Measurements from ENCODE around the gene RAB3GAP2.
A peak's percentile ranks its signal among the peaks of the same experiment; 100 is the strongest.
"Not testable (repeated sequence)": the region's sequence is repeated elsewhere in the genome, so short reads cannot be mapped to it uniquely, and the experiment has no call there.

The RAB3GAP2 gene

DNA sequence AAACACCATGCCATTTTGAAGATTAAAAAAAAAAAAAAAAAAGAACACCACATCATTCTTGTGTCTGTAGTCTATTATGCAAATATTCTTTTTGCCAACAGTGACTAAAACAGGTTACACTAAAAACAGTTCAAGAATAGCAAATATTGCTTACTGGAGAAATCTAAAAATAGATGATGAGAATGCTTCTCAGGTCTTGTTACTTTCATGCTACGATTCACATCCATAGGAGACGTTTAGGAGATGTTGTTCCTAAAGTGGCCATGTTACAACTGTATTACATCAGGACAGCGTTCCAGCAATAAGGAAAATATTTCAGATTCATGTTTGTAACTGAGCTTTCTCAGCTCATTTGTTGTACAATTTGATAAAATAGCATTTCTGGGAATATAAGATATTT is 32.3 kb downstream of the RAB3GAP2 start:
- DNase-seq (ENCODE audit: low spot score), result no peak

DNA sequence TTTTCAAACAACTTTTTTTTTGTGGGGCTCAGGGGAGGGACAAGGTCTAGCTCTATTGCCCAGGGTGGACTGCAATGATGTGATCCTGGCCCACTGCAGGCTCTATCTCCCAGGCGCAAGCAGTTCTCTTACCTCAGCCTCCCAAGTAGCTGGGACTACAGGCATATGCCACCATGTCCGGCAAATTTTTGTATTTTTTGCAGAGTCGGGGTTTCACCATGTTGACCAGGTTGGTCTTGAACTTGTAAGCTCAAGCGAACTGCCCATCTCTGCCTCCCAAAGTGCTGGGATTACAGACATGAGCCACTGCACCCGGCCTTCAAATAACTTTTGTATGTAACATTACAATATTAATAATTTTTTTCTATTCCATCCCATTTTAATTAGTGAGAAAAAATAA is 33.0 kb downstream of the RAB3GAP2 start:
- no peak for DNase-seq (ENCODE audit: low spot score)

DNA sequence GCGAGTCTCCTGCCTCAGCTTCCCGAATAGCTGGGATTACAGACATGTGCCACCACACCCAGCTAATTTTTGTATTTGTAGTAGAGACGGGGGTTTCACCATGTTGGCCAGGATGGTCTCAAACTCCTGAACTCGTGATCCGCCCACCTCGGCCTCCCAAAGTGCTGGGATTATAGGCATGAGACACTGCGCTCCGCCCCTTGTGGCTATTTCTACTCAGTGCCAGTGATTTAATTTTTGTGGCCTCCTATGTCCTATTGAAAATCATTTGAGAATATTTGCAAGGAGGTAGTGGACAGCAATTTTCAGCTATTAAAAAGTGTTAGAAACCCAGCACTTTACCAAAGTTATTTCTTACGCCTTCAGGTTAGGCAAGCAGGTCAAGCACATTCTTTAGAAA is 36.0 kb downstream of the RAB3GAP2 start:
- DNase-seq (ENCODE audit: low spot score), result not testable (repeated sequence)

DNA sequence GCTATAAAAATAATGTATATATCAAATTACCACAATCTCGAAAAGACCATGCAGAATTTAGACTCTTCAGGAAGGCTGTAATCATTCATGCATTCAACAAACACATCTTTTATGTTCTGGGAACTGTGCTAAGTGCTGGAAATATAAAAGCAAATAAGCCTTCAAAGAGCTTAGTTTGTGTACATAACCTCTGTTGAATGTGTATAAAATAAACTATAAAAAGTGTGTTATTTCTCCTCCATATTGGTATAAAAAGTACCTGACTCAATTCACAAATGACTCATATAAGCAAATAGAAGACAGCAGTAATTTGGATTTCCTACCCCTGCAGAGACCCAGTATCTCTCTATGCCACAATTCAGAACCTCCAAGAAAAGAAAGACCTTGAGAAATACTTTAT is 36.8 kb downstream of the RAB3GAP2 start:
- no peak for DNase-seq (ENCODE audit: low spot score)

DNA sequence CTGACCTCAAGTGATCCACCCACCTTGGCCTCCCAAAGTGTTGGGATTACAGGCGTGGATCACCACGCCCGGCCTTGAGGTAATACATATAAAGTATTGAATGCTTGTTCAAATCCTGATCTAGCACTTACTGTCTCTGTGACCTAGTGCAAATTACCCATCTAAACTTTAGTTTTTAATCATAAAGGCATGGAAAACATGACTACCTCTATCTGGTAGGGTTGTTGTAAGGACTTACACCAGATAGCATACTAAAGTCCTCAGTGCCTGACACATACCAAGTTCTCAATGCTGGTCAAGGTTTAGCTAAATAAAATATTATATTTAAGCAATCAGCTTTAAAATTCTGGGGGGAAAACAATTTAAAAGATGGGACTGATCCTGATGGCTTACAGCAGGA is 38.3 kb downstream of the RAB3GAP2 start:
- no peak for DNase-seq (ENCODE audit: low spot score)

DNA sequence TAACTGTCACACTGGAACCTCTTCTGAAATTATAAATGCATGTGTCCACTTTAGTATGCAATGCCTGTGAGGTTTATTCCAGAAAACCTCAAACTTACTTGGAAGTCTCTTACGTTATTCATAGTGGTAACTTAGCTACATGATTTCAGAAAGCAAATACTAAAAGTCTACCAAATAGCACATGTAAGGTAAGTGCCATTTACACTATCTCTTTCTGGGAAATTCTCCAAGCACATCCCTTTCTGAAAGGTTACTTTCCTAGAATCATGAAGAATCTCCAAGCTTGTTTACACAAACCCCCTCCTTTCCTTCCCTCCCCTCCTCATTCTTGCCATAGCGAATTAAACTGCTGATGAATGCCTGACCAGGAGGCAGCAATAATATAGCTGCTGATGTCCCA is 42.5 kb downstream of the RAB3GAP2 start:
- DNase-seq (ENCODE audit: low spot score), result no peak

DNA sequence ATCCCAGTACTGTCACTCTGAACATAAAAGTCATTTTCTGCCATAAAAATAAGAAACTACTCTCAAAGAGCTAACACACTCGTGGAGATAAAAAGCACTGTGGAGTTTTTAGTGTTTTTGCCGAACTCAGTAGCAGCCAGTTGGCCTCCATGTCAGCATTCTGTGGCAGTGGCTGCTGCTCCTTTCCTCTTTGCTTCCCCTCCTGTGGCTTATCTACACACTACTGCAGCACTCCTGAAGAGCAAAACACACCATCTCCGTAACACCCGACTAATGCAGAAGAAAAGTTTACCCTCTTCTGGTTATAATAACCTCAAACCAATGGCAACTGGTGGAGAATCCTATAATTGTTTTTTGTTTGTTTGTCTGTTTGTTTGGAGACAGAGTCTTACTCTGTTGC is 44.9 kb downstream of the RAB3GAP2 start:
- DNase-seq (ENCODE audit: low spot score), result peak; percentile 28

DNA sequence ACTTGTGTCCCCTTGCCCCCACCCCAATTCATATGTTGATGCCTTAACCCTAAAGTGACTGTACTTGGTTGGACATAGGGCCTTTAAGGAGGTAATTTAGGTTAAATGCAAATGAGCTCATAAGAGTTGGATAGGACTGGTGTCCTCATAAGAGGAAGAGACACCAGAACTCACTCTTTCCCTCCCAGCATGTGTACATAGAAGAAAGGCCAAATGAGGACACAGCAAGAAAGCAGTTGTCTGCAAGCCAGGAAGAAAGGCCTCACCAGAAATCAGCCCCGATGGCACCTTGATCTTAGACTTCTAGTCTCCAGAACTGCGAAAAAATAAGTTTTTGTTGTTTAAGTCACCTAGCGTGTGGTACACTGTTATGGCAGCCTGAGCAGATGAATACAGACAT is 45.5 kb downstream of the RAB3GAP2 start:
- peak; percentile 21 for DNase-seq (ENCODE audit: low spot score)

DNA sequence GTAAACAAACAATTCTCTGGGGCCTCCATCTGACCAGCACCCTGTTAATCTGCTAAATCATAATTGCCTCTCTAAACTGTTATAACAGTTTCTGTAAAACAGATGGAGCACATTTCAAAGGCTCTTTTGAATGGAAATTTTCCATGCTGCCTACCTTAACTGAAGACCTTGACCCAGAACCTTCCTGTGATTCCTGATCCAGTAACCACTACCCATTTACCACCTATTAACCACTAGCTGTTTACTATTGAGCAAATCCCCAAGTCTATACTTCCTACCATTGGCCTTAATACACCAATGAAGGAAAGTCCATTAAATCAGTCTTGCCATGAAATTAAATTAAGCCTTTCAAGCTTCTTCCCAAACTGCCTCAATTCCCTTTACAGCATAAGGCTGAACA is 46.3 kb downstream of the RAB3GAP2 start:
- no peak for DNase-seq (ENCODE audit: low spot score)

DNA sequence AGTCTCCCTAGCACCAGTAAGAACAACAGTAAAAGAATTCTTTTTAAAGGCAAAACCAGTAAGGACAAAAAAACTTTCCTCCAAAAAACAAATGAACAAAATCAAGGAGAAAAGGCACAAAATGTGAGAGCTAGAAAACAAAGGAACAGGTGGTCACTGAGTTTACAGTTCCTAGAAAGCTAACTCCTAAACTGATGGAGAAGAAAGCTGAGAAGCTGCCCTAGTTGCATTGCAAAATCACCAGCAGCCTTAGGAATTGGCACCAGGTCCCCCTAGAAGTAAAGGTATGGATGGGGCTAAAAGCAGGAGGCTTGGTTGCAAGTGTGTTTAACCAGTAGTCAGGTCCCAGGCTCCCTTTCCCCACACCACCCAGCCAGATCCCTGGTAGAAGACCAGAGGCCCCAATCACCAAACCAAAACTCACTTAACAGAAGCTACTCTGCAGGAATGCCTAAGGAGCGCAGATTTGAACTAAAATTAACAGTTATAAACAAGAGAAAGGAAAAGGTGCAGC is 47.6 kb downstream of the RAB3GAP2 start:
- DNase-seq (ENCODE audit: low spot score), result no peak

DNA sequence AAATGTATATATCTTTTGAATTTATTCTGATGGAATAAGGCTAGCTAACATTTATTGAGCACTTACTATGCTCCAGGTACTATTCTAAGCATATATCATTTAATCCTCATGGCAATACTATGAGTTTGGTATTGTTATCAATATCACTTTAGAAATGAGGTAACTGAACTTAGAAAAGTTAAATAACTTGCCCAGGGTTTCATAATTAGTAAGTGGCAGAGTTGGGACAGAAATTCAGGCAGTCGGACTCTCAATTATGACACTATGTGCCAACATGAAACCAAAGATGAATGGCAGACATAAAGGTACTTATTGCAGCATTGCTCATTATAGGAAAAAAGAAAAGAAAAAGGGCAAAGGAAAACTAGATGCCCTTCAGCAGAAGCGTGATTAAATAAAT is 48.2 kb downstream of the RAB3GAP2 start:
- no peak for DNase-seq (ENCODE audit: low spot score)

DNA sequence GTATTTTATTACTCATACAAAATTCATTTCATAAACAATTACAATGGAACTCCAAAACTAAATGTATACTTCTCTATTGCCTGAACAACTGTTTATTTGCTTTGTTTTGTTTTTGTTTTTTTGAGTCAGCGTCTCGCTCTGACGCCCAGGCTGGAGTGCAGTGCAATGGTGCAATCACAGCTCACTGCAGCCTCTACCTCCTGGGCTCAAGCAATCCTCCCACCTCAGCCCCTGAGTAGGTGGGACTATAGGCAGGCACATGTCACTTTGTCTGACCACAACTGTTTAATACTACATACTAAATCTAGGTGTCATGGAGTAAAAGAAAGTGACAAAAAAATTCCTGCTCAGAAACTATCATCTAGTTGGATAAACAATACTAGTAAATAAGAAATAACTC is 49.3 kb downstream of the RAB3GAP2 start:
- DNase-seq (ENCODE audit: low spot score), result no peak

DNA sequence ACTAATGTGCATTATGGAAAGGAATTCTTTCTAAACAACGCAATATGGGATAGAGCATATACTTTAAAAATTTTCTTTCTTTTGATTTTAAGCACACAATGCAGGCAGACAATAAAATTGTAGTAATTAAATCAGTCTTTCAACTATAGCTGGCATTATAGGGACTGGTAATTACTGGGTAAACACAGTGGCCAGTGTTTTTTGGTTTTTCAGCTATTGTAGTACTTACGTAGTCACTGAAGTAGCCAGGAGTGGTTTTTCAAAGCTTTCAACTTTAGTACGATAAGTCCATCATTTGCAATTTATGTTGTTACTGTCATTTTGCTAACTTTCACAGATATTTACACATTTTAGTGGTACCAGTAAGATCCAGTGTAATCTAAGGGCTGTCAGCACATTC is 50.6 kb downstream of the RAB3GAP2 start:
- no peak for DNase-seq (ENCODE audit: low spot score)

DNA sequence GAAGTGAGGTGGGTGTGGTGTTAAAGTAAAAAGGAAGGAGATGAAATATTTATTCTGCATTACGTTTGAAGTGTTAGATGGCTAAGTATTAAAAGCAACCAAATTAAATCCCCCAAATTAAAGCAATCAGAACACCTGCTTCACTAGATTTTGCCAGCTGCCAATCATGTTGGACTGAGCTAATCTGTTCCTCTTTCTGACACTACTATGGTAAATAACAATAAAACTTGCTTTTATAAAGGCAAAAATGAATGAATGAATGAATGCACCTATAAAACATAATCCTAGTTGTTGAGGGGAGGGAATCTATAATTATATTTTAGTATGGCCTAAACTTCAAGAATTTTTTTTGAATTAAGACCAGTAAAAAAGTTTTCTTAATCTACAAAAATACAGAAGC is 51.0 kb downstream of the RAB3GAP2 start:
- no peak for DNase-seq (ENCODE audit: low spot score)

DNA sequence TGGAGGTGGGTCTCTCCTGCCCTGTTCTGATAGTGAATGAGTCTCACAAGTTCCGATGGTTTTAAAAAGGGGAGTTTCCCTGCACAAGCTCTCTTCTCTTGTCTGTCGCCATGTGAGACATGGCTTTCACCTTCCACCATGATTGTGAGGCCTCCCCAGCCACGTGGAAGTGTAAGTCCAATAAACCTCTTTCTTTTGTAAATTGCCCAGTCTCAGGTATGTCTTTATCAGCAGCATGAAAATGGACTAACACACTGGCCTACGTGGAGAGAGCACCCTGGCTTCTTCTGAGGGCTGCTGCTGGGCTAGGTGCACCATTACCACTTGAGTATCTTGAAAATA is 51.6 kb downstream of the RAB3GAP2 start:
- DNase-seq (ENCODE audit: low spot score), result not testable (repeated sequence)

DNA sequence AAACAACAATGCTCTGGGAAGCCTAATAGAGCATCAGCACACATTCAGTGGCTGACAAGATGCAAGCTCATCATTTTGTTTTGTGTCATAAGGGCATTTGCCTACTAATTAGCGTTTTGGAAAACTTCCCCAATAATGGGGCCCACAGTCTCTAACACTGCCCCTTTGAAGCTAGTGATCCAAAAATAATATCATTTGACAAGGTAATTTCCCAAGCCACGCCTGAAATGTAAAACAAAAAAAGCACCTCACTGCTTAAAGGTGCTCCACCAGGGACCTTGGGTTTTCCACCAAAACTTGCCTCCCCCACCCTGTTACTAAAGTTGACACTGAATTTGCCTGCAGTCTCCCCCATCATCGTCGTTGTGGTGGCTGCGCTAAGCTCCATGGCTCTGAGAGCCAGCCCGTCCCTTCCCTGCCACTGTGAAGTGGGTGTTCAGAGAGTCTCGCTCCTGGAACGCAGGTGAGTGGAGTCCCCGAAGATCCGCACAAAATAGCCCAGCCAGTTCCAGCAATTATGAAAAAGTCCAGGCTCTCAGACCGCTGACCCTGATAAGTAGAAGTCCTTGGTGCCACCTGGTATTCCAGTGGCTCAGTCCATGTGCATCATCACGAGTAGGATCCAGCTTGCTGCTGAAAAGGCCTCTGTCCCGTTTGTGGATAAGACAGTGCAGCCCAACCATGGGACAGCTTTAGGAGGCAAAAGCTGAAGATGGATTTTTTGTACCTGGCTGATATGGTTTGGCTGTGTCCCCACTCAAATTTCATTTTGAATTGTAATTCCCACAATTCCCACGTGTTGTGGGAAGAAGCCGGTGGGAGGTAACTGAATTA is 52.2 kb downstream of the RAB3GAP2 start:
- no peak for DNase-seq (ENCODE audit: low spot score)

DNA sequence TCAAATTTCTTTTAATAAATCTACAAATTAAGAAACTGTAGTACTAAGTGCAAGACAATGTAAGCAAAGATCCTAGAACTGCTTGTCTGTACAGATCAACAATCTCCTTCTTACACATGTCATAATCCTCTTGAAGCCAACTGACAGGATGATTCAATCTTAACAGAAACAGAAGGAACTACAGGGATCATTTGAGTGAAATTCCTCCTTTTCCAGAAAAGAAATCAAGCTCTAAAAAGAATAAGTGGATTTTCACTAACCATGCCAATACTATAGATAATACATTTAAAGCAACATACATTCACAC is 53.2 kb downstream of the RAB3GAP2 start:
- DNase-seq (ENCODE audit: low spot score), result no peak

DNA sequence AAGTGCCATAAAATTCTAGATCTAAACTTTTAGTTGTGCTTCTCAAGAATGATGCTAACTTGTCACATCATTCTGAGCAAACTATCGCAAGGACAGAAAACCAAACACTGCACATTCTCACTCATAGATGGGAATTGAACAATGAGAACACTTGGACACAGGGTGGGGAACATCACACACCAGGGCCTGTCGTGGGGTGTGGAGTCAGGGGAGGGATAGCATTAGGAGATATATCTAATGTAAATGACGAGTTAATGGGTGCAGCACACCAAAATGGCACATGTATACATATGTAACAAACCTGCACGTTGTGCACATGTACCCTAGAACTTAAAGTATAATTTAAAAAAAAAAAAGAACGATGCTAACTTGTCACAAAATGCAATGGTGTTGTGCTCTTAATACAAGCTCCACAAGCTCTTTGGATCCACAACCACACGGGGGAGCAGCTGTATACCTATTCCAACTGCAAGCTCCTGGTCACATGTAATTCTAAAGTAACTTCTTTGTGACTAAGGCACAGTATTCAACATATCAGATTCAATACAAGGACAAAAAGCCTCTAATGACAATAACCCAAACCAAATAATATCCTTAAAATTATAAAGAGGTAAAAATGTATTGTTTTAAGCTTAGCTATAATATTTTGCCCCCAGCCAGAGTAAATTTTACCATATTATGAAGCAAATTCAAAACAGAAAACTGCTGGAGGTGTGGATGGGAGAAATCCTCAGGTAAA is 53.7 kb downstream of the RAB3GAP2 start:
- DNase-seq (ENCODE audit: low spot score), result peak; percentile 74

DNA sequence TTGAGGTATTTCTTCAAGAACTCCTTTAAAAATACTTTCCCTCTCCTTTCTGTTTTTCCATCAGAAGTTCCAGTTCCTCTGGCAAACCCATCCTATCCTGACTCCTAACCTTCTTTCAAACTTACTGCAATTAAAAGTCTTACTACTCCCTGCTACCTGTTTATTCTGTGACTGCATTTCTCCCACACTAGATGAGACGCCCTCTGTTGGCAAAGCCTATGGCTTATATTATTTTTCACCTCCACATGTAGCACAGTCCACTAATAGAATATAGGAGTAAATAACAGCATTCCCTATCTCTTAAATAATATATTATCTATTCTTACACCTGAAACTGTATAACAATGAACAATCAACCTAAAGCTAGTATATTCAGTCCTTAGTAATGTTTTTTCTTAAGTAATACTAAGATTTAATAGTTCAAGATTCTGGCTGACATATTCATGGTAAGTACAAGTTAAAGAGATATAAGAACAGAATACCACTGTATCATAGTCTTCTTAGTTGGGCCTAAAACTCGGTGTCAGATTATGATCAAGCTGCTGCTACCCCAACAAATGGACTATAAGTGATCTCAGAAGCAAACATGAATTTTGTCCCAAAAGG is 54.8 kb downstream of the RAB3GAP2 start:
- no peak for DNase-seq (ENCODE audit: low spot score)

DNA sequence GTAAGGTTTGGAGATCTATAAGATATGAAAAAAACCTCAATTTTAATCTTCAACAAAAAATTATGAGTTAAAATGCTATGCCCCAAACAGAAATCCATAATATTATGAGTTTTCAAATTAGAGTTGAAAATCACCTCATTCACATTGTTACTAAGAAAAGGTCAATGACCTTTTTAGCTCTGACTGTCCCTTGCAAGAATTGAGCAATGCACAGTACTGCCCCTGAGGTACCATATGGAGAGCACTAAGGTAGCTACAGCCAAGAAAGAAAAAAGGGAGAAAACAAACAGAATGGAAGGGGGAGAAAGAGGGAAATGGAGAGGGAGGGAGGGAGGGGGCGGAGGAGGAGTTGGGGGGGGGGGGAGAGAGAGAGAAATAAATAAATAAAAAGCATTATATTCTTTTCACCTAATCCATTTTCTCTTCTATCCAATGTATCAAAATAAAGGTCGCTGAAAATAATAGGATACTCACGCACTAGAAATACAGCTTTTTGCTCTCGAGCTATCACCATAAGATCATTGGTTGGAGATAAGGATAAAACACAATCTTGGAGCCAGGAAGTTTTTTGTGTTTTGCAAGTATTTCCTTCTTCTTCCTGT is 58.8 kb downstream of the RAB3GAP2 start:
- no peak for DNase-seq (ENCODE audit: low spot score)

DNA sequence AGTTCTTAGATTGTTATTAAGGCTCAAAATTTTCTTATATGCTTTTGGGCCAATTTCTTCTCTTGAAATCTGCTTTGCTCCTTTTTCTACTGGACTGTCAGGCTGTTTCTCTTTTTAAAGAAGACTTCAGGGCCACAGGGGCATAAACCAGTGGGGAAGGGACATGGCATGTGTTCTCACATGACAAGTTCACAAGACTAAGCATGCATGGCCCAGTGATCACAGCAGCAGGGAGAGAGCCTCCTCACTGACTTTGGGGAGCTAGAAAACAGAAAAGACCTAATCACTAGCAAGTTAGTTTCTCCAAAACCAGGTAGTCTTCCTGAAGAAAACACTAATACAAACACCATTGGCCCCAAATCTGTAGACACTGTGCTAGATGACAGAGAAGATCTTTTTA is 64.8 kb downstream of the RAB3GAP2 start:
- DNase-seq (ENCODE audit: low spot score), result no peak

DNA sequence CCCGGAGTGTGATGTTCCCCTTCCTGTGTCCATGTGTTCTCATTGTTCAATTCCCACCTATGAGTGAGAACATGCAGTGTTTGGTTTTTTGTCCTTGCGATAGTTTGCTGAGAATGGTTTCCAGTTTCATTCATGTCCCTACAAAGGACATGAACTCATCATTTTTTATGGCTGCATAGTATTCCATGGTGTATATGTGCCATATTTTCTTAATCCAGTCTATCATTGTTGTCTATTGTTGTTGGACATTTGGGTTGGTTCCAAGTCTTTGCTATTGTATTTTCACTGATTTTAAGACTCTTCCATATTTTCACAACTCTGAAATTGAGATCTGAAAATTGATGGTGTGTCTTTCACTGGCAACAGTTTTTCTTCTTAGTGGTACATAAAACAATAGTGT is 67.5 kb downstream of the RAB3GAP2 start:
- not testable (repeated sequence) for DNase-seq (ENCODE audit: low spot score)

DNA sequence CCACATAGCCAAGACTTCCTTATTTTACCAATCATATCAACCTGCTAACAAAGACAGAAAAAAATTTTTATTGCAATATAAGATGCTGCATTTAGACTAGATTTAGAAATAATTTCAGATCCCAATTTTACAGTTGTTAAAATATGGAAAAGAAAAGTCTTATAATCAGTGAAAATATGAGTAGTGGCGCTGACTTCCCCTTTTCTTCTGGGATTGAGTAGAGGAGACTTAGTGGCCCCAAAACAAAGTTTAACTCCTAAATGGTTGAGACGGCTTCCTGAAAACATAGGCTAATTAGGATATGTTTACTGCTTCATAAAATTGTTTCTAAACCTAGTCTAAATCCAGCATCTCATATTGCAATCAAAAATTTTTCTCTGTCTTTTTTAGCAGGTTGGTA is 68.4 kb downstream of the RAB3GAP2 start:
- no peak for DNase-seq (ENCODE audit: low spot score)

All from cerebellar cortex (tissue), 1 donor.